WTC11 (cell line): ENCODE results near the gene MRPL55. TPM values are rescaled to one million over a fixed set of nuclear protein-coding genes. Genes with fewer than 3 reads are reported as not detected.

ENCODE experiments used
- ATAC-seq: fragments of 200-7000 bp; cut with Tn5 transposase; 2 replicates; pipeline ENCODE4 v1.10.0; 2021; ENCODE audit warnings: mild to moderate bottlenecking, moderate library complexity
- CTCF ChIA-PET: fragments of 300-600 bp; sonication (Branson Sonifier 250); formaldehyde crosslinking; loops from one replicate; lab custom pipeline; 2021; ENCODE audit warnings: antibody characterized with exemption; lab: Charles Lee
- POLR2A ChIA-PET: fragments of 350-600 bp; sonication (Branson Sonifier 250); formaldehyde crosslinking; loops from one replicate; lab custom pipeline; 2021; ENCODE audit warnings: antibody characterized with exemption; lab: Charles Lee
- DNase-seq: peaks from one replicate; pipeline ENCODE4 v3.0.0; 2021; ENCODE audit warnings: low spot score
- H3K27ac Mint-ChIP-seq: 2 replicates; pipeline ENCODE4 v1.8.0; 2021; ENCODE audit warnings: mixed read lengths
- H3K27me3 Mint-ChIP-seq: 2 replicates; pipeline ENCODE4 v1.8.0; 2021; ENCODE audit warnings: low read depth, mild to moderate bottlenecking, moderate library complexity, mixed read lengths
- H3K36me3 Mint-ChIP-seq: 2 replicates; pipeline ENCODE4 v1.8.0; 2021; ENCODE audit warnings: mixed read lengths
- H3K4me1 Mint-ChIP-seq: 2 replicates; pipeline ENCODE4 v1.8.0; 2022; ENCODE audit warnings: mixed read lengths
- H3K4me3 Mint-ChIP-seq: 2 replicates; pipeline ENCODE4 v1.8.0; 2021; ENCODE audit warnings: mild to moderate bottlenecking, moderate library complexity, mixed read lengths
- H3K9me3 Mint-ChIP-seq: 2 replicates; pipeline ENCODE4 v1.8.0; 2021; ENCODE audit warnings: mixed read lengths
- AFF4 ChIP-seq: sonication (generic); formaldehyde crosslinking; IDR thresholded peaks from 2 replicates; pipeline ENCODE4 v1.8.1; 2023; ENCODE audit warnings: mild to moderate bottlenecking, missing genetic modification reagents, borderline replicate concordance
- ARID4B ChIP-seq: sonication (generic); formaldehyde crosslinking; IDR thresholded peaks from 2 replicates; pipeline ENCODE4 v1.8.0; 2023; ENCODE audit warnings: missing genetic modification reagents, mild to moderate bottlenecking, borderline replicate concordance
- ATF3 ChIP-seq: sonication (generic); formaldehyde crosslinking; conservative IDR thresholded peaks from 2 replicates; pipeline ENCODE4 v1.8.1; 2022; ENCODE audit warnings: mild to moderate bottlenecking, missing genetic modification reagents
- CDX4 ChIP-seq: fragments of 250-450 bp; sonication (Bioruptor Pico); IDR thresholded peaks from 2 replicates; pipeline ENCODE4 v1.9.0; 2021; ENCODE audit warnings: moderate library complexity, mild to moderate bottlenecking, inconsistent platforms, borderline replicate concordance
- E2F5 ChIP-seq: sonication (generic); formaldehyde crosslinking; IDR thresholded peaks from 2 replicates; pipeline ENCODE4 v1.8.1; 2022; ENCODE audit warnings: mild to moderate bottlenecking, moderate library complexity, missing genetic modification reagents
- ERG ChIP-seq: fragments of 250-450 bp; sonication (Bioruptor Pico); IDR thresholded peaks from 2 replicates; pipeline ENCODE4 v1.8.0; 2021; ENCODE audit warnings: mild to moderate bottlenecking
- FOXJ3 ChIP-seq: sonication (generic); formaldehyde crosslinking; IDR thresholded peaks from 2 replicates; pipeline ENCODE4 v1.9.0; 2021; ENCODE audit warnings: missing genetic modification reagents, mild to moderate bottlenecking, borderline replicate concordance
- FOXP1 ChIP-seq: sonication (generic); formaldehyde crosslinking; IDR thresholded peaks from 2 replicates; pipeline ENCODE4 v1.8.0; 2022; ENCODE audit warnings: missing genetic modification reagents, mild to moderate bottlenecking, moderate library complexity, borderline replicate concordance
- FOXP4 ChIP-seq: sonication (generic); formaldehyde crosslinking; IDR thresholded peaks from 2 replicates; pipeline ENCODE4 v1.8.0; 2022; ENCODE audit warnings: mild to moderate bottlenecking, missing genetic modification reagents
- JUN ChIP-seq: sonication (generic); formaldehyde crosslinking; IDR thresholded peaks from 2 replicates; pipeline ENCODE4 v1.8.0; 2023; ENCODE audit warnings: mild to moderate bottlenecking, missing genetic modification reagents
- NFYB ChIP-seq: sonication (generic); formaldehyde crosslinking; conservative IDR thresholded peaks from 2 replicates; pipeline ENCODE4 v1.8.0; 2022; ENCODE audit warnings: low read depth, missing genetic modification reagents
- PREB ChIP-seq: sonication (generic); formaldehyde crosslinking; IDR thresholded peaks from 2 replicates; pipeline ENCODE4 v1.8.1; 2022; ENCODE audit warnings: mild to moderate bottlenecking, missing genetic modification reagents, moderate library complexity, borderline replicate concordance
- RELA ChIP-seq: sonication (generic); formaldehyde crosslinking; IDR thresholded peaks from 2 replicates; pipeline ENCODE4 v1.8.1; 2022; ENCODE audit warnings: missing genetic modification reagents, mild to moderate bottlenecking, borderline replicate concordance
- SOX15 ChIP-seq: fragments of 250-450 bp; sonication (Bioruptor Pico); IDR thresholded peaks from 2 replicates; pipeline ENCODE4 v1.9.0; 2021; ENCODE audit warnings: mild to moderate bottlenecking
- ZNF121 ChIP-seq: sonication (generic); formaldehyde crosslinking; IDR thresholded peaks from 2 replicates; pipeline ENCODE4 v1.8.0; 2023; ENCODE audit warnings: missing genetic modification reagents
- ZNF138 ChIP-seq: sonication (generic); formaldehyde crosslinking; conservative IDR thresholded peaks from 2 replicates; pipeline ENCODE4 v1.8.1; 2022; ENCODE audit warnings: mild to moderate bottlenecking, moderate library complexity, missing genetic modification reagents
- ZNF416 ChIP-seq: fragments of 250-450 bp; sonication (Bioruptor Pico); IDR thresholded peaks from 2 replicates; pipeline ENCODE4 v1.9.0; 2021; ENCODE audit warnings: mild to moderate bottlenecking, inconsistent platforms
- total RNA-seq: library from RNA; stranded (reverse); gene quantifications from 3 replicates; pipeline ENCODE4 v1.2.3, GENCODE V29; 2021

MRPL55 gene
- total RNA-seq, 1 experiment from 2014 or later = 66.9 TPM

GRCh38 chr1:228156515-228156881 is 47.4 kb upstream of the MRPL55 start:
- Mint-ChIP-seq H3K27me3 (peaks cover 19% of the 10 kb centered on the region), H3K4me3 (no peak overlapping the region), H3K27ac (no peak overlapping the region), H3K9me3 (no peaks in the 10 kb centered on the region), H3K36me3 (no peaks in the 10 kb centered on the region), H3K4me1 (no peaks in the 10 kb centered on the region)
- ChIA-PET POLR2A (no interaction called here), CTCF (interaction anchor here (0.7 to 1.6 kb wide), 3 partner anchors 9 to 57 kb away, joined by 3 to 6 read pairs (median 6); partner anchors contain the start of gene IBA57)
- DNase-seq = no peak
- no peak for ATAC-seq
- TF ChIP-seq FOXP4 (CRISPR knock-in tag) (no peak), AFF4 (CRISPR knock-in tag) (no peak), RELA (CRISPR knock-in tag) (no peak), ERG (CRISPR knock-in tag) (no peak), FOXP1 (CRISPR knock-in tag) (no peak), CDX4 (CRISPR knock-in tag) (no peak), ZNF416 (CRISPR knock-in tag) (no peak), SOX15 (CRISPR knock-in tag) (no peak), ZNF138 (CRISPR knock-in tag) (no peak), ZNF121 (CRISPR knock-in tag) (no peak), NFYB (CRISPR knock-in tag) (no peak)

- no peaks in the 10 kb centered on the region for H3K36me3 Mint-ChIP-seq
- no peak for TF ChIP-seq ARID4B (CRISPR knock-in tag)
- TF ChIP-seq JUN (CRISPR knock-in tag) = no peak
- TF ChIP-seq FOXJ3 (CRISPR knock-in tag) = no peak
- TF ChIP-seq ZNF121 (CRISPR knock-in tag) = no peak
- TF ChIP-seq ATF3 (CRISPR knock-in tag) = no peak
- no peak for TF ChIP-seq E2F5 (CRISPR knock-in tag)
- no peak for TF ChIP-seq PREB (CRISPR knock-in tag)
Measured at GRCh38 chr1:228155596-228156514, 46.8 kb upstream of the MRPL55 start.

More at GRCh38 chr1:228155596-228156514, 46.8 kb upstream of the MRPL55 start:
- H3K27ac Mint-ChIP-seq = no peak overlapping the region
- DNase-seq (no peak), ATAC-seq (no peak)
- no peaks in the 10 kb centered on the region for H3K4me1 Mint-ChIP-seq
- no peak overlapping the region for H3K4me3 Mint-ChIP-seq
- peaks cover 16% of the 10 kb centered on the region for H3K27me3 Mint-ChIP-seq
- no peaks in the 10 kb centered on the region for H3K9me3 Mint-ChIP-seq
- ChIA-PET CTCF (interaction anchor here (0.7 to 1.6 kb wide), 3 partner anchors 10 to 58 kb away, joined by 3 to 6 read pairs (median 6); partner anchors contain the start of gene IBA57), POLR2A (no interaction called here)
